Neuronal stem cell (in vitro differentiated cells): ENCODE results near the gene GNAQ.

Experiments
- DNase-seq: peaks from one replicate; pipeline ENCODE4 v3.0.0-alpha.2; 2013; ENCODE audit warnings: low spot score
- H2AFZ ChIP-seq: one replicate; pipeline ENCODE4 v1.6.1; 2013; ENCODE audit warnings: mild to moderate bottlenecking, low read length, inconsistent platforms
- H2AK5ac ChIP-seq: 2 replicates; pipeline ENCODE4 v1.6.1; 2013; ENCODE audit warnings: low read depth, mild to moderate bottlenecking, inconsistent platforms, low read length, moderate library complexity, mixed read lengths
- H2BK120ac ChIP-seq: 2 replicates; pipeline ENCODE4 v1.6.1; 2013; ENCODE audit warnings: low read depth, mild to moderate bottlenecking, inconsistent platforms, low read length, moderate library complexity, mixed read lengths
- H2BK12ac ChIP-seq: one replicate; pipeline ENCODE4 v1.6.1; 2013; ENCODE audit warnings: low read length, inconsistent platforms
- H2BK15ac ChIP-seq: 2 replicates; pipeline ENCODE4 v1.6.1; 2013; ENCODE audit warnings: mild to moderate bottlenecking, low read length, inconsistent platforms, mixed read lengths
- H2BK5ac ChIP-seq: one replicate; pipeline ENCODE4 v1.6.1; 2013; ENCODE audit warnings: inconsistent platforms, mild to moderate bottlenecking, low read length, moderate library complexity
- H3K14ac ChIP-seq: one replicate; pipeline ENCODE4 v1.6.1; 2013; ENCODE audit warnings: low read length, inconsistent platforms
- H3K18ac ChIP-seq: 2 replicates; pipeline ENCODE4 v1.6.1; 2013; ENCODE audit warnings: low read length, inconsistent platforms
- H3K23ac ChIP-seq: 2 replicates; pipeline ENCODE4 v1.6.1; 2013; ENCODE audit warnings: low read depth, mild to moderate bottlenecking, mixed read lengths, low read length, inconsistent platforms; ENCODE audit not compliant: poor library complexity
- H3K27ac ChIP-seq: replicated peaks from 3 replicates; pipeline ENCODE4 v1.5.1; 2013; ENCODE audit warnings: low read length, inconsistent platforms
- H3K27me3 ChIP-seq, 3 experiments: 2 replicates each; pipeline ENCODE4 v1.6.1; 2013; ENCODE audit warnings: low read length in 3 of 3, mild to moderate bottlenecking in 2 of 3, inconsistent platforms in 1 of 3, low read depth in 1 of 3, mixed read lengths in 1 of 3, moderate library complexity in 1 of 3; ENCODE audit not compliant: control insufficient read depth in 3 of 3, insufficient read depth in 3 of 3
- H3K36me3 ChIP-seq, 2 donors: replicated peaks in 1 of 2; 2 replicates each; pipeline ENCODE4 v1.6.1; 2013; ENCODE audit warnings: low read length in 2 of 2; ENCODE audit not compliant: control insufficient read depth in 2 of 2, insufficient read depth in 2 of 2
- H3K4ac ChIP-seq: 2 replicates; pipeline ENCODE4 v1.6.1; 2013; ENCODE audit warnings: inconsistent platforms, mild to moderate bottlenecking, low read length, moderate library complexity
- H3K4me1 ChIP-seq, 2 donors: 1 replicate in 1 of 2; 2 replicates in 1 of 2; pipeline ENCODE4 v1.6.1; 2013; ENCODE audit warnings: low read length in 2 of 2, low read depth in 1 of 2; ENCODE audit not compliant: control insufficient read depth in 2 of 2, insufficient read depth in 1 of 2
- H3K4me2 ChIP-seq: one replicate; pipeline ENCODE4 v1.6.1; 2013; ENCODE audit warnings: mild to moderate bottlenecking, low read length, inconsistent platforms; ENCODE audit not compliant: insufficient read depth, poor library complexity, severe bottlenecking
- H3K4me3 ChIP-seq, 2 donors: 2 replicates each; pipeline ENCODE4 v1.5.1; 2013; ENCODE audit warnings: low read length in 2 of 2, mild to moderate bottlenecking in 2 of 2, inconsistent platforms in 1 of 2, moderate library complexity in 1 of 2
- H3K79me1 ChIP-seq: one replicate; pipeline ENCODE4 v1.6.1; 2013; ENCODE audit warnings: low read depth, mild to moderate bottlenecking, inconsistent platforms, low read length, moderate library complexity
- H3K9ac ChIP-seq: one replicate; pipeline ENCODE4 v1.6.1; 2013; ENCODE audit warnings: mild to moderate bottlenecking, low read depth, low read length, inconsistent platforms; ENCODE audit not compliant: poor library complexity
- H3K9me3 ChIP-seq, 2 donors: replicated peaks in 1 of 2; 2 replicates each; pipeline versions ENCODE3 to v1.6.1; 2013; ENCODE audit warnings: low read length in 2 of 2, mild to moderate bottlenecking in 2 of 2, inconsistent platforms in 1 of 2, low read depth in 1 of 2, mixed read lengths in 1 of 2, moderate library complexity in 1 of 2; ENCODE audit not compliant: control insufficient read depth in 2 of 2, insufficient read depth in 1 of 2
- H4K8ac ChIP-seq: one replicate; pipeline ENCODE4 v1.6.1; 2013; ENCODE audit warnings: low read depth, mild to moderate bottlenecking, inconsistent platforms, low read length, moderate library complexity
- H4K91ac ChIP-seq: one replicate; pipeline ENCODE4 v1.6.1; 2013; ENCODE audit warnings: low read length, low read depth, mild to moderate bottlenecking, inconsistent platforms; ENCODE audit not compliant: poor library complexity
- WGBS, 2 donors: extraction: QIAGEN DNeasy Blood & Tissue Kit; methylation state at CpG; one replicate each; pipeline ENCODE4 v1.1.7; 2013; ENCODE audit warnings: missing lambda C conversion rate in 2 of 2, mixed read lengths in 1 of 2; ENCODE audit not compliant: insufficient read length in 2 of 2, insufficient replicate concordance in 1 of 2; ENCODE audit errors: extremely low coverage in 2 of 2; 5-methylcytosine and 5-hydroxymethylcytosine counted together

GNAQ gene

GRCh38 chr9:77853716-77854115 is 177.9 kb downstream of the GNAQ start:
- H2BK5ac ChIP-seq: no peak overlapping the region
- H3K79me1 ChIP-seq: peaks cover 4% of the 10 kb centered on the region
- no peaks in the 10 kb centered on the region for H3K36me3 ChIP-seq
- peaks cover 0 to 3% of the 10 kb centered on the region in 2 donors for H3K4me1 ChIP-seq
- no peaks in the 10 kb centered on the region for H3K27me3 ChIP-seq
- H3K4me3 ChIP-seq: no peak overlapping the region
- H4K91ac ChIP-seq: no peak overlapping the region
- H2BK15ac ChIP-seq: no peak overlapping the region
- H3K27ac ChIP-seq: no peak overlapping the region
- no peak overlapping the region for H3K4ac ChIP-seq
- no peak overlapping the region for H2AFZ ChIP-seq
- no peak overlapping the region for H4K8ac ChIP-seq
- H2BK120ac ChIP-seq: no peak overlapping the region
- no peak overlapping the region for H3K14ac ChIP-seq
- no CpG with 5 or more reads among the region's 3 CpGs for WGBS, 2 donors
- no peak overlapping the region for H3K9ac ChIP-seq
- H3K4me2 ChIP-seq: no peak overlapping the region
- no peak overlapping the region for H2BK12ac ChIP-seq
- H2AK5ac ChIP-seq: no peak overlapping the region
- H3K9me3 ChIP-seq: peaks cover 0 to 2% of the 10 kb centered on the region in 2 donors
- no peak for DNase-seq
- H3K18ac ChIP-seq: no peak overlapping the region
- no peak overlapping the region for H3K23ac ChIP-seq

- Histone ChIP-seq H3K4me1 (peaks cover 0 to 6% of the 10 kb centered on the region in 2 donors), H3K18ac (no peak overlapping the region), H3K27me3 (no peaks in the 10 kb centered on the region), H2AK5ac (no peak overlapping the region), H3K23ac (no peak overlapping the region), H3K9me3 (peaks cover 0 to 2% of the 10 kb centered on the region in 2 donors), H3K4me2 (no peak overlapping the region), H3K14ac (no peak overlapping the region), H3K79me1 (peaks cover 4% of the 10 kb centered on the region), H2BK120ac (no peak overlapping the region), H3K4ac (no peak overlapping the region), H2BK15ac (no peak overlapping the region), H2AFZ (no peak overlapping the region), H2BK5ac (no peak overlapping the region), H2BK12ac (no peak overlapping the region), H4K91ac (no peak overlapping the region), H3K4me3 (no peak overlapping the region), H4K8ac (no peak overlapping the region), H3K27ac (no peak overlapping the region), H3K36me3 (no peaks in the 10 kb centered on the region), H3K9ac (no peak overlapping the region)
- no CpG with 5 or more reads among the region's 3 CpGs for WGBS, 2 donors
- no peak for DNase-seq
Observed at GRCh38 chr9:77851882-77852595, 179.6 kb downstream of the GNAQ start.

DNA sequence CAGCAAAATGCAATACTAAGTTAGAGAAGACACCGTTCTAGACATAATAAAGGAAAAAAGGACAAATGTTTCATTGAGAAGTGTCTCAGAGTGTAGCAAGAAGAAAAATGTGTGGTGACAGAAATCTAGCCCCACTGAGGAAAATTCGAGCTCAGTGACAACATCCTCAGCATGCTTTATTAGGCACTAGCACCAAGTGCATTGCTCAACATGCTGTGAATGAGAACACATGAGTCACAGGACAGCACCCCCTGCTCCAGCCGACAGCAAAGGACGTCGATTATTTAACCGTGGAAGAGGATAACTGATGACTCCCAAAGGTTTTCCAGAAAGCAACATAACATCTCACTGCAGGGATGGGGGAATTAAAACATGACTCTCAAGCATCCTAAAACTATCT is 182.7 kb downstream of the GNAQ start:
- DNase-seq: no peak
- Histone ChIP-seq H2BK5ac (no peak overlapping the region), H2BK12ac (no peak overlapping the region), H4K91ac (no peak overlapping the region), H2AFZ (no peak overlapping the region), H3K4me2 (no peak overlapping the region), H3K18ac (no peak overlapping the region), H3K79me1 (peaks cover 4% of the 10 kb centered on the region), H3K9me3 (no peaks in the 10 kb centered on the region), H3K36me3 (no peaks in the 10 kb centered on the region), H3K4me1 (peaks cover 0 to 15% of the 10 kb centered on the region in 2 donors), H2BK120ac (no peak overlapping the region), H3K4me3 (no peak overlapping the region), H3K4ac (no peak overlapping the region), H4K8ac (no peak overlapping the region), H3K27me3 (no peaks in the 10 kb centered on the region), H2AK5ac (no peak overlapping the region), H3K9ac (no peak overlapping the region), H3K23ac (no peak overlapping the region), H3K14ac (no peak overlapping the region), H2BK15ac (no peak overlapping the region), H3K27ac (no peak overlapping the region)
- WGBS, 2 donors: no CpG with 5 or more reads among the region's 6 CpGs

DNA sequence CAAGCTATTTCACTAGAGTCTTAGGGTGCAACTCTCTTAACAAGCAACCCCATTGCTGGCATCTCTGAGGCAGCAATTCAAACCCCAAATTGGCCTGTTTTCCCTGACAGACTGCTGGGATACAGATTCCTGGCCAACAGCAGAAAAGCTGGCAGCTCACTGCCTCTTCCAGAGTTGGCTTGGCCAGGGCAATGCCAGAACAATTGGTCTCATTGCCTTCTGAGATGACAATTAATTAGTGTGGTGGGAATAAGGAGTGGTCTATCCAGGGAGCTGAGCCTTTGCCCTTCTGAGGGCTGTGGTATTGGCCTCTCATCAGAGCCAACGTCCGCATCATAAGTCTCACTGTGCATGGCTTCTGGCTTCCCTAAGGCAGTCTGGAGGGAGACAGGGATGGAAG is 183.2 kb downstream of the GNAQ start:
- Histone ChIP-seq H3K9ac (no peak overlapping the region), H3K23ac (no peak overlapping the region), H3K4ac (no peak overlapping the region), H3K4me3 (peak overlapping the region in 1 of 2 donors; percentile 7), H3K4me2 (no peak overlapping the region), H3K27me3 (no peaks in the 10 kb centered on the region), H3K4me1 (peaks cover 0 to 15% of the 10 kb centered on the region in 2 donors), H2BK120ac (no peak overlapping the region), H3K9me3 (no peaks in the 10 kb centered on the region), H3K18ac (no peak overlapping the region), H2AFZ (no peak overlapping the region), H2AK5ac (no peak overlapping the region), H2BK5ac (no peak overlapping the region), H3K79me1 (peaks cover 4% of the 10 kb centered on the region), H3K27ac (no peak overlapping the region), H4K91ac (no peak overlapping the region), H4K8ac (no peak overlapping the region), H3K36me3 (no peaks in the 10 kb centered on the region), H2BK15ac (no peak overlapping the region), H2BK12ac (no peak overlapping the region), H3K14ac (no peak overlapping the region)
- no CpG with 5 or more reads among the region's 2 CpGs for WGBS, 2 donors
- DNase-seq: no peak
